ENCODE measurements around the gene NOX4. TPM values are rescaled to one million over a fixed set of nuclear protein-coding genes. Genes with fewer than 3 reads are reported as not detected.

The NOX4 gene
- total and polyA plus RNA-seq, 2 of the 8 experiments (the other 6 are each of a cell fraction or from before 2014, with no cell fraction given) = 2.0 to 2.3 TPM

DNA sequence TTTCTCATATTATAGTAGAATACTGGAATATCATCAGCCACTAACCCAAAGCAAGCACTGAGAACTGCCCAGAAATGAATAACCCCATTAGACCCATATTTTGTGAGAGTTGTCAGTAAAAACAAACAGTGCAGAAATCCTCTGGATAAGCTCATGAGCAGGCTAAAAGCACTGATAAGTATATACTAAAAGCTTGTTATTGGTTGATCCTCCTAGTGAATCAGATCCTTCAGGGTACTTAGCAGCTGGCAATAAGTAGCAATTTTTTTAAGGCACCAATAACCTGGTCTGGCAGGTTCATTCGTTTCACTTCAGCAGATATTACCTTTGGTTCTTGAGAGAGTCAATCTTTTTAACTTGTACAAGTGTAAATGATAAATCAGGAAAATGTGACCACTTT lies 1.2 kb downstream of the NOX4 start:
- no peak overlapping the region for H3K27ac ChIP-seq (ENCODE audit: low read depth, low read length)
- H3K79me1 ChIP-seq (ENCODE audit: low read depth, low read length) = no peaks in the 10 kb centered on the region
- ChIA-PET POLR2A (ENCODE audit: partially characterized antibody) (interaction anchor here (1.6 kb wide), 1 partner anchor 14 kb away, joined by 3 read pairs; no protein-coding TSS in a partner anchor), CTCF (ENCODE audit: partially characterized antibody) (interaction anchor here (1.4 kb wide), 2 partner anchors 9 to 12 kb away, joined by 4 to 9 read pairs; no protein-coding TSS in a partner anchor)
- H3K27me3 ChIP-seq (replicated peaks in 1 of 4; ENCODE audit: control insufficient read depth in 3 of 4, extremely low read depth in 1 of 4, insufficient read depth in 3 of 4, low read length in 3 of 4) = no peaks in the 10 kb centered on the region
- peaks cover 0 to 5% (median 1%) of the 10 kb centered on the region in 4 experiments; a peak in 3 of 7 replicates for H3K4me1 ChIP-seq (replicated peaks in 1 of 4; ENCODE audit: control insufficient read depth in 3 of 4, insufficient read depth in 4 of 4, low read length in 3 of 4)
- no peaks in the 10 kb centered on the region for H3K79me2 ChIP-seq (ENCODE audit: control insufficient read depth in 1 of 2, insufficient read depth in 2 of 2, low read length in 2 of 2)
- H2AFZ ChIP-seq (ENCODE audit: low read length) = no peak overlapping the region
- H3K4ac ChIP-seq (replicated peaks; ENCODE audit: insufficient read length, low read depth, low read length) = no peak overlapping the region
- H3K18ac ChIP-seq (ENCODE audit: extremely low read depth, low read length) = no peak overlapping the region
- DNase-seq (ENCODE audit: low read depth in 1 of 2, low spot score in 2 of 2) = no peak
- H2BK20ac ChIP-seq (ENCODE audit: low read length) = no peak overlapping the region
- no peak overlapping the region for H2BK12ac ChIP-seq (ENCODE audit: low read depth, low read length)
- H3K4me2 ChIP-seq (ENCODE audit: insufficient read depth in 1 of 2, low read depth in 2 of 2, low read length in 2 of 2) = 0 out of 4 replicates have a peak overlapping the region, but pooled peaks have one; percentile 56 to 73
- no peak overlapping the region for H4K91ac ChIP-seq (replicated peaks; ENCODE audit: insufficient read length, low read length)
- no peak overlapping the region for H3K23ac ChIP-seq (ENCODE audit: insufficient read length)
- H2BK120ac ChIP-seq (replicated peaks; ENCODE audit: low read depth, low read length) = no peak overlapping the region
- H4K8ac ChIP-seq (ENCODE audit: extremely low read depth, insufficient read depth, low read length) = no peak overlapping the region
- TF ChIP-seq, protein P1, sequence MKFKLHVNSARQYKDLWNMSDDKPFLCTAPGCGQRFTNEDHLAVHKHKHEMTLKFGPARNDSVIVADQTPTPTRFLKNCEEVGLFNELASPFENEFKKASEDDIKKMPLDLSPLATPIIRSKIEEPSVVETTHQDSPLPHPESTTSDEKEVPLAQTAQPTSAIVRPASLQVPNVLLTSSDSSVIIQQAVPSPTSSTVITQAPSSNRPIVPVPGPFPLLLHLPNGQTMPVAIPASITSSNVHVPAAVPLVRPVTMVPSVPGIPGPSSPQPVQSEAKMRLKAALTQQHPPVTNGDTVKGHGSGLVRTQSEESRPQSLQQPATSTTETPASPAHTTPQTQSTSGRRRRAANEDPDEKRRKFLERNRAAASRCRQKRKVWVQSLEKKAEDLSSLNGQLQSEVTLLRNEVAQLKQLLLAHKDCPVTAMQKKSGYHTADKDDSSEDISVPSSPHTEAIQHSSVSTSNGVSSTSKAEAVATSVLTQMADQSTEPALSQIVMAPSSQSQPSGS (IDR thresholded peaks at IDR 0.05; ENCODE audit: low read length) = no peak
- TF ChIP-seq SP4 (IDR thresholded peaks at IDR 0.05; ENCODE audit: low read length) = no peak
- no peak for TF ChIP-seq CBX5 (IDR thresholded peaks at IDR 0.05; ENCODE audit: low read depth, low read length)
- no peak for TF ChIP-seq POU5F1 (IDR thresholded peaks at IDR 0.05; ENCODE audit: low read depth, low read length)
- TF ChIP-seq HDAC6 (IDR thresholded peaks at IDR 0.05; ENCODE audit: low read depth, low read length) = no peak
- no peak for TF ChIP-seq GTF2F1 (IDR thresholded peaks at IDR 0.05; ENCODE audit: borderline replicate concordance, low read depth, low read length)
- TF ChIP-seq KDM1A (IDR thresholded peaks at IDR 0.05; ENCODE audit: borderline replicate concordance, low read length) = no peak
- TF ChIP-seq MAFK (IDR thresholded peaks at IDR 0.05; ENCODE audit: low read depth, low read length) = no peak
- TF ChIP-seq TAF7 (optimal IDR thresholded peaks at IDR 0.05; ENCODE audit: borderline replicate concordance, low read depth, low read length) = no peak
- no peak for TF ChIP-seq SP2 (IDR thresholded peaks at IDR 0.05; ENCODE audit: low read length)
- TF ChIP-seq CREB1 (IDR thresholded peaks at IDR 0.05) = no peak
- H3K36me3 ChIP-seq (ENCODE audit: control insufficient read depth in 2 of 4, insufficient read depth in 4 of 4, low read length in 3 of 4) = no peaks in the 10 kb centered on the region
- no peak for FAIRE-seq
- H2BK5ac ChIP-seq (ENCODE audit: low read depth, low read length) = no peak overlapping the region
- H4K20me1 ChIP-seq (replicated peaks in 1 of 2; ENCODE audit: control insufficient read depth in 1 of 2, insufficient read depth in 2 of 2, low read length in 2 of 2) = no peaks in the 10 kb centered on the region
- H4K5ac ChIP-seq (ENCODE audit: insufficient read length, low read depth, low read length) = no peak overlapping the region
- WGBS, 2 experiments (ENCODE audit: extremely low coverage in 1 of 2, insufficient coverage in 1 of 2, insufficient read length in 1 of 2, insufficient replicate concordance in 2 of 2, low coverage in 1 of 2, low lambda C conversion rate in 2 of 2, missing lambda C conversion rate in 1 of 2) = 85% methylated on average over 1 of the region's 1 CpG; no CpG with 5 or more reads in 1 of the 2 experiments
- no peak overlapping the region for H2BK15ac ChIP-seq (ENCODE audit: low read length)
- peak overlapping the region in 1 of 4 experiments; percentile 69; a peak in 1 of 8 replicates for H3K4me3 ChIP-seq (ENCODE audit: extremely low read depth in 1 of 4, insufficient read depth in 2 of 4, low read depth in 3 of 4, low read length in 4 of 4)
- no peak overlapping the region for H3K14ac ChIP-seq (ENCODE audit: insufficient read length)
- no peak overlapping the region for H3K9ac ChIP-seq (replicated peaks in 1 of 4; ENCODE audit: extremely low read depth in 1 of 4, low read depth in 3 of 4, low read length in 3 of 4)
- H3K23me2 ChIP-seq (ENCODE audit: low read depth, low read length) = peaks cover 4% of the 10 kb centered on the region; the same call in 1 of the 2 replicates
- H2AK5ac ChIP-seq (ENCODE audit: low read depth, low read length) = no peak overlapping the region
- no peak overlapping the region for H3K56ac ChIP-seq (replicated peaks; ENCODE audit: insufficient read length, low read depth, low read length)
- no peaks in the 10 kb centered on the region for H3K9me3 ChIP-seq (ENCODE audit: insufficient read depth in 2 of 2, low read depth in 1 of 2, low read length in 1 of 2)

All from H1 (cell line).